Caki2 (cell line): ENCODE data around the gene GARNL3. TPM values are rescaled to one million over a fixed set of nuclear protein-coding genes. Genes with fewer than 3 reads are reported as not detected.

Experiments used
- DNase-seq: peaks from one replicate; pipeline ENCODE4 v3.0.0-alpha.2; 2015; ENCODE audit warnings: low read depth
- in situ Hi-C: cut with HindIII; loops from 2 replicates; pipeline ENCODE4 v1.10.0; 2016; ENCODE audit warnings: low sequenced_read_pairs, low pct_unique_long_range_greater_than_20kb, mixed read lengths
- total RNA-seq: library from RNA; depleted of rRNA; stranded (reverse); fragments of >200 nt; shearing (Covaris generic); gene quantifications from 2 replicates; pipeline ENCODE4 v1.2.3, GENCODE V29; 2014; ENCODE audit warnings: low replicate concordance

GARNL3 gene
- total RNA-seq, 1 experiment from 2014 or later = 2.0 TPM

- in situ Hi-C loops = no loop called here
- DNase-seq = no peak
These were observed 65.9 kb downstream of the GARNL3 start for GRCh38 chr9:127330501-127330900.

DNA sequence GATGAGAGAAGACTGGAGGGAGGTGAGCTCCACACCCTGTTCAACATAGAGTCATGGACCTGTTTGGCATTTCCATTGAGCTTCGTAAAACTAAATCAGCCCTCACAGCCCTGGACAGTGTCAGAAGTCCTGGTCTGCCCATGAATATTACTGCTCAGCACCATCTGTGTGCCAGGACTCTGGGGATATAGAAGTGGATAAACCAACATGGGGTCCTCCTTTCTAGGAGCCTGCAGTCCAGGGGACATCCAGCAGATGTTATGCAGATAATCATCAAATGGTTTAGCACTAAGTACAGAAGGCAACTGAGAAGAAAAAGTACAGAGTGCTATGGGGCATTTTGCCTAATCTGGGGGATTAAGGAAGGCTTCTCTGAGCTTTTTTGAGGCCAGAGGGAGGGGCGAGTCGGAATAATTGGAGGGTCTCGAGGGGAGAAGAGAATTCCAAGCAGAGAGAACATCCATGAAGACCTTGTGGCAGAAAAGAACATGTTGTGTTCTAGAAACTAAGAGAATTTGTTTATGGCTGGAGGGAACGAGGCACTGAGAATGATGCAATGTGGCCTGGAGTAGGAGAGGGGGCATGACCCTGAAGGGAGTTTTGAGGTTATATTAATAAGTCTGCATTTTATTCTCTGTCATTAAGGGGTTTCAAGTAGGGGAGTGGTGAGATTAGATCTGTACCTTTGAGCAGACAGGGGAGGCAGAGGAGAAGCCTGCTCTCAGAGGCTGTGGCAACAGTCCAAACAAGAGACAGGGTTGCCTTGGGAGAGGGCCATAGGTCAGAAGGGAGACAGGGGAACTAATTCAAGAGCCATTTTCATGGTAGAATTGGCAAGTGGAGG is 68.9 kb downstream of the GARNL3 start:
- in situ Hi-C loops = no loop called here
- DNase-seq = no peak

DNA sequence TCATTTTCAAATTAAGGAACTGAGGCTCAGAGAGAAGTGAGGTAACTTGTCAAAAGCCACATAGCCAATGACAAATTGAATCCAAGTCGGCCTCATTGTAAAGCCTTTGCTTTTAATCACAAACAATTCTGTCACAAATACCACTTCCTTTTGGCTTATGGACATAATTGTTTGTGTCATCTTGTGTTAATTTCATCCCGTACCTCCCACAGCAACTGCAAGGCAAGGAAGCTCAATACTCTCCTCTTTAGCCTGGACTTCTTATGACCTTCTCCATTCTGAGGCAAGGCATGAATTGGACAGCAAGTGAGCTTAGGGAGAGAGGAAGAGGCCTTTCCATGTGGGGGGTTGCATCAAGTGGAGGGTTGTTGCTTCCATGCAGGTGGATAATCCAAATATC is 70.2 kb downstream of the GARNL3 start:
- in situ Hi-C loops = no loop called here
- no peak for DNase-seq

DNA sequence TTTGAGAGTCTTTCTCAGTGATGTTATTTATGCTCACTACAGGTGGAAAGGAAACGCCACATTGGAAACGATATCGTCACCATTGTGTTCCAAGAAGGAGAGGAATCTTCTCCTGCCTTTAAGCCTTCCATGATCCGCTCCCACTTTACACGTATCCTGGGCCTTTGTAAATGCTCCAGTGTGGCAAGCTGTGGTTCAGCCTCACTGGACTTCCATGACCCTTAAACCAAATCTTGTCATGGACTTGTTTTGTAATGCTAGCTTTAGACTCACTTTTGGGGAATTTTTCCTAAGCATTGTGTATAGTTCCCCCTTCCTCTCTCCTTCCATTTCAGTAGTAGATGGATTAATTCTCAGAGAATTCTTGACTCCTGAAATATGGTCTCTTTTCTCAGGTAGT is 71.5 kb downstream of the GARNL3 start:
- no peak for DNase-seq
- in situ Hi-C loops = no loop called here

DNA sequence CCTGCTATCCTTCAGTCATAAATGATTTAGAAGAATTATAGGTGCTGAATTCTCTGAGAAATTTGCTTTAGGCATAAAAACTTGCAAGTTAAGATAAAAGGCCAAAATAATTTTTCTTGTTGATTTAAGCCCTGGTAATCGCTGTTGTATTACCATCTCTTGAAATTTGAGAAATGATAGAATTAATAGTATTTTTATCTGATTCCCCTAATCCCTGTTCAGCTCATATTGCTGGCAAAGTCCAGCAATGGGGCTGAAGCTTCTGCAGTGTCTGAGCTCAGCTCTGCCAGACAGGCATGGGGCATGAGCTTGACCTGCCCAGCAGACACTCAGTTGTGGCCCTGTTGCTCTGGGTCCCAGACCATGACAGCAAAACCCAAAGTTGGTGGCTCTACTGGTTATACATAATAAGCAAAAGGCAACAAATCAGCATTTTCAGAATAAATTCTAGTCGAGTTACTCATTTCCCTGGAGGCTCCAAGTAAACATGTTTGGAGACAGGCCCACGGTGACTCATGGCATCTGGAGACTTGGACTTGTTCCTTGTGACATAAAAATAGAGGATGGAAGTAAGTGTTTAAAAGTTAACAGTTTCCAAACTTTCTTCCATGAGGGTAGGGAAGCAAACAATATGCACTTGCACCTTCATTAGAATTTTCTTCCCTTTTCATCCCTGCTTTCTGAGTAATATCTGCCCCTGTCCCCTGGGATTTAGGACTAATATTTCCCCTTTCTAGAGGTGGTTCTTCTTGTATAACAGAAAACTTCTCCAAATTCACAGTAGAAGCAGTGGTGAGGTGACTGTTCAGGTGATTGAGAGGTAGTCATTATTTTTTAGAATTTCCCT is 72.2 kb downstream of the GARNL3 start:
- in situ Hi-C loops = no loop called here
- DNase-seq = peak; percentile 85

DNA sequence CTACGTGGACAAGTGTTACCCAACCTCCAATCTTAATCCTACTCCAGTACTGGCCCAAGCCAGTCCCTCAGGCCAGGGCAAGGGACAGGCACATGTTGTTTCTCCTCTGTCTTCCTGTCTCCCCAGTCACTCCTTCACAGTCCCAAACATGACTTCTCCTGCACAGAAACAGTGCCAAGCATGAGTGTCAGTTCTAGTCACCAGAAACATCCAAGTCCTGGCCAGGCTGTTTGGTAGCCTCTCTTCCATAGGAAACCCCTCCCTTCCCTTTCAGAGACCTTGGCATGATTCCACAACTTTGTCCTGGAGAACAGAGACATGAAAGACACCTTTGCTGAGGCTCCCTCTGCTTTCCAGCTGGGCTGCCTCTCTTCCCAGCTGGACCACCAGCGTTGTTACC is 76.1 kb downstream of the GARNL3 start:
- in situ Hi-C loops = no loop called here
- DNase-seq = no peak

DNA sequence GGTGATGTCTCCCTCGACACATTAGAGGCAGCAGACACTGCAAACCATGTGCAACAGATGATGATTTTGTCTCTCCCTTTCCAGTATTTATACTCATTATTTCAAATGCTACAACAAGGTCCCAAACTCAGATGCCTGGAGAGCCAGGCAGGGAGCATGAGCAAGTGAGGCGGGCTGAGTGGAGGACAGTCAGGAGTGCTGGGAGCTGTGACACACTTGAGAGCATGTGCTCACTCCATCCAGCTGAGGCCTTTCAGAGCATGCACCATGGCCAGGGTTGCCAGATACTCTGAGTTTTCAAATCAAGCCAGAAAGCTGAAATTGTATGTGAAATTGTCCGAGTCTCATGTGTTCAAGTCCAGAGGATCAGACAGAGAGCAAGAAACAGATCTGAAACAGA is 76.6 kb downstream of the GARNL3 start:
- in situ Hi-C loops = no loop called here
- DNase-seq = no peak

DNA sequence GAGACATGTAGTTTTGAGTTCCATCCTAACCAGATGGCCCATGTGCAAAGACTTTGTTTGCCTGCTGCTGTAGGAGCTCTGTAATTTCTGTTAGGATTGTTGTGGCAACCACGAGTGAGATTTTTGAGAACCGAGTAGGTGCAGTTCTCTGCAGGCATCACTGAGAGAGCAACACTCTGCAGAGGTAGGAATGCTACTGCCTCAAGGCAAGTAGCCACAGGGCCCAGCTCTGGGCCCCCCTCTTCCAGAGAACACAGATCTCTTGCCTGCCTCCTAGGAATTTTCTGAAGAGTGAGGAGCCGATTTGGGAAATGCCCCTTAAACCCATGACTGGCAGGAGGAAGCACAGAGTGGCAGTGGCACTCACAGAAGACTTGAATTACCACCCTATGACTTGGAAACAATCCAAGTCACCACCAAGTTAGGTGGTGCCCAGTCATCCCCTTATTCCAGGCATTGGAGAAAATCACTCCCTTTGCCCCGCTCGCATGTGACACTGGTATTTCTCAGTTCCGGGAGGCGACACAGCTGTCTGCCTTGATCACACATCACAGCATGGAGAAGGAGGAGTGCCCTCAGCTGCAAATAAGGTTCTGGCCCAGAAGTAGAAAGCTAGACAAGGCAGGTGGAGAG is 79.9 kb downstream of the GARNL3 start:
- no peak for DNase-seq
- in situ Hi-C loops = no loop called here

DNA sequence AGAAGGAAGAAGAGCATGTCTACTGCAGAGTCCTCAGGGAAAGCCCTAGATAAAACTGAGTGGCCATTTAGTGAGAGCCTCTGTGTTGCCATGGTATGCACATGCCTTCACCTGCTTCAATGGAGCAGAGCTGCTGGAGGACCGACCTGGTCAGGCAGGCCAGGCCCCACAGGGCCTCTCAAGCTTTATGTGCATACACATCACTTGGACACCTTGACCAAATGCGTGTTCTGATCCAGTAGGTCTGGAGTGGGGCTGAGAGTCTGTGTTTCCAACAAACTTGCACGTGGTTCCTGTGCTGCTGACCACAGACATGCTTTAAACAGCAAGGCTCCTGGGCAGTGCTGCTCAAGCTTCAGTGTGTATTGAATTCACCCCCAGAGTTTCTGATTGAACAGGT is 81.0 kb downstream of the GARNL3 start:
- no peak for DNase-seq
- in situ Hi-C loops = no loop called here

GRCh38 chr9:127346584-127346983 is 82.0 kb downstream of the GARNL3 start:
- in situ Hi-C loops = no loop called here
- DNase-seq = no peak

- DNase-seq = peak; percentile 19
- in situ Hi-C loops = no loop called here
These were observed 83.5 kb downstream of the GARNL3 start for GRCh38 chr9:127347831-127348776.

DNA sequence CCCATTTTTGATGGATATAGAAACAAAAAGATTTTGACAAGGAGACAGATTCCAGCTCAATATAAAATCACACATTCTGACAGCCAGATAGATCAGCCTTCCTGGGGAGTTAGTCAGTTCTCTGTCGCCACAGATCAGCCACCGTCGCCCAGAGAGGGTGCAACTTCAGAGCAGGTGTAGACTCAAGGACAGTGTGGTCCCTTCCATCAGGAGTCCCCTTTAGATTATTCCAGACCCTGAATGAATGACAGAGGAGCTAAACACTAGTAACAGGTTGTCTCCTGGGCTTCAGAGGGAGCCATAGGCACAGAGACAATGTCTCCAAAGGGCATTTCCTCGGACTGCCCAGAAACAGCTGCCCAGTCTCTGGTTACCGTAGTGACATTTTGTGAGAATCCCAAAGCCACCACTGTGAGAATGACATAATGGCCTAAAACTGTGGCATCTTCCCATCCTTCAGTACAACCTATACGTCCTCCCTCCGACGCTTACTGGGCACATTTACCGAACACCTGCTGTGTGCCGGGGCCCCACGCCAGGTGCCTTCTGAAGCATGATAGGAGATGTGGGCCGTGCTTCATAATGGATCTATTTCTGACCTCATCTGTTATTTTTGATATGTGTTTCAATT is 85.0 kb downstream of the GARNL3 start:
- no peak for DNase-seq
- in situ Hi-C loops = no loop called here

DNA sequence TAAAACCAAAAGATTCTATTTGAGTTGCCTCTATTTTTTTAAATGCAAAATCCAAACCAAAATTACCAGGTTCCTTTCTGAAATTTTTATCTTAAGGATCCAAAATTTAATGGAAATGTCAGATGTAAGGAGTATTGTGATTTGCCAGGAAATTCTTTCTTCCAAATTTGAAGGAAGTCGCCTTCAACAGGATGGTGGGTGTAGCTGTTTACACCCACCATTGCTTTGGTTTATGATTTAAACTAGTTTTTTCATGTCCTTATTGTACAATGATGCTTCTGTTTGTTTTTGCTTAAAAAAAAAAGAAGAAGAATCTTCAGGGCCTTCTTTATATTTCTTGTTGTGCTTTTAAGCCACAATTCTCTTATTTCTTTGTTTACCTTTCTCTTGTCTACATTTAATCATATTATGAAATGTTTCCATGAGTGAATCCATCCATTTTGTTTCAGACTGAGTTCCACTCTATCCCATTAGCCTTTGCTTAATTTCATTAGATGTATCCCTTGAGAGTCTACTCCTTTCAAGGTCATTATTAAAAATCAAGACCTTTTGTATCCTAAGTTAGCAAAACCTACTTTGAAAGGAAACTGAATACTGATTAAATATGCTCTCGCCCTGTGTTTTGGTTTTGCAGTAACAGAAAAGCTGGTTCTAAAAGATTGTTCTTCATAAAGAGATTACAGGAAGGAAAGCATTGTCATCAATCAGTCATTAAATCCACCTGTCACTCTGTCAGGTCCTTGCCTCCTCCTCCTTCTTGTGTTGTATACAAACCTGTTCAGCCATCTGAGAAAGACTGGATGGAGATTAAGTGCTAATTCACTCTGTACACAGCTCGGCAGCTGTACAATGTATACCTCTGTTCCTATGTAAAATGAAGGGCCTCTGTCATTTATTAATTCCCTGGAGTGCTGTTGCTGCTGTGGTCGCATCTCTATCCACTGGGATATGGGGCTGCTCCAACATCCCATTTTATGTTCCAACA is 86.9 kb downstream of the GARNL3 start:
- in situ Hi-C loops = no loop called here
- DNase-seq = no peak

- in situ Hi-C loops = no loop called here
- DNase-seq = no peak
These were observed 89.3 kb downstream of the GARNL3 start for GRCh38 chr9:127353882-127354281.

DNA sequence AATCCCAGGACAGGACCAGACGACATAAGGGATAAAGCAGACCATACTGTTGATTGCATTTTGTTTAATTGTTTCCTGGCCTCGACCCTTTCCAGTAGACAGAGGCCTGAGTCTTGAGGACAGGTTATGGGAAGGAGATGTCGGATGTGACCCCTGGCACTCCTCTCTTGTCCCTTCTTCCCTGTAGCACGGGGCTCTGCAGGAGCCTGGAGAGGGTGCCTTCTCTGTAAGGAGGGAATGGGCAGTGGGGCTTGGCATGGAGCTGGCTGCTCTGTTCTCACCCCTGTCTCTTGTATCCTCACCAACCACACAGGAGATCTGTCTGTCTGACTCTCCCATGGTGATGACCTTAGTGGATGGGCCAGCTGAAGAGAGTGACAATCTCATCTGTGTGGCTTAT is 92.3 kb downstream of the GARNL3 start:
- in situ Hi-C loops = no loop called here
- DNase-seq = no peak

- in situ Hi-C loops = no loop called here
These were observed 93.5 kb downstream of the GARNL3 start for GRCh38 chr9:127358023-127358535.

More at GRCh38 chr9:127358023-127358535, 93.5 kb downstream of the GARNL3 start:
- no peak for DNase-seq
